SK-N-MC (cell line): ENCODE data around the gene TMEM221.

Experiments
- DNase-seq: peaks from one replicate; pipeline ENCODE4 v3.0.0-alpha.2; 2011; ENCODE audit warnings: low read depth, low spot score
- H3K27ac ChIP-seq: fragments of 200-600 bp; sonication (generic); 2 replicates; pipeline ENCODE4 v1.5.1; 2016; ENCODE audit warnings: mixed run types
- H3K36me3 ChIP-seq: fragments of 200-600 bp; sonication (generic); 2 replicates; pipeline ENCODE4 v1.6.1; 2017; ENCODE audit warnings: antibody characterized with exemption, low read length, mixed read lengths; ENCODE audit not compliant: insufficient read depth
- H3K4me3 ChIP-seq: fragments of 200-600 bp; sonication (generic); 2 replicates; pipeline ENCODE4 v1.5.1; 2016
- H3K9ac ChIP-seq: fragments of 200-600 bp; sonication (generic); 2 replicates; pipeline ENCODE4 v1.8.0; 2017; ENCODE audit warnings: mixed run types, mixed read lengths; ENCODE audit not compliant: insufficient read length
- H3K9me3 ChIP-seq: fragments of 200-600 bp; sonication (generic); 2 replicates; pipeline ENCODE4 v1.6.1; 2017; ENCODE audit warnings: low read depth, mild to moderate bottlenecking, antibody characterized with exemption, low read length, moderate library complexity, mixed read lengths
- EZH2 ChIP-seq: fragments of 200-600 bp; sonication (generic); IDR thresholded peaks from one replicate; pipeline ENCODE4 v1.6.1; 2017; ENCODE audit warnings: antibody characterized with exemption
- FOXP2 ChIP-seq: optimal IDR thresholded peaks from 2 replicates; pipeline ENCODE3; 2011; ENCODE audit warnings: mild to moderate bottlenecking, moderate library complexity; ENCODE audit not compliant: insufficient read depth; ENCODE audit errors: extremely low read length, control extremely low read depth
- POLR2AphosphoS5 ChIP-seq: IDR thresholded peaks from 2 replicates; pipeline ENCODE4 v1.6.1; 2012; ENCODE audit warnings: mild to moderate bottlenecking, low read depth, low read length, borderline replicate concordance

TMEM221 gene

DNA sequence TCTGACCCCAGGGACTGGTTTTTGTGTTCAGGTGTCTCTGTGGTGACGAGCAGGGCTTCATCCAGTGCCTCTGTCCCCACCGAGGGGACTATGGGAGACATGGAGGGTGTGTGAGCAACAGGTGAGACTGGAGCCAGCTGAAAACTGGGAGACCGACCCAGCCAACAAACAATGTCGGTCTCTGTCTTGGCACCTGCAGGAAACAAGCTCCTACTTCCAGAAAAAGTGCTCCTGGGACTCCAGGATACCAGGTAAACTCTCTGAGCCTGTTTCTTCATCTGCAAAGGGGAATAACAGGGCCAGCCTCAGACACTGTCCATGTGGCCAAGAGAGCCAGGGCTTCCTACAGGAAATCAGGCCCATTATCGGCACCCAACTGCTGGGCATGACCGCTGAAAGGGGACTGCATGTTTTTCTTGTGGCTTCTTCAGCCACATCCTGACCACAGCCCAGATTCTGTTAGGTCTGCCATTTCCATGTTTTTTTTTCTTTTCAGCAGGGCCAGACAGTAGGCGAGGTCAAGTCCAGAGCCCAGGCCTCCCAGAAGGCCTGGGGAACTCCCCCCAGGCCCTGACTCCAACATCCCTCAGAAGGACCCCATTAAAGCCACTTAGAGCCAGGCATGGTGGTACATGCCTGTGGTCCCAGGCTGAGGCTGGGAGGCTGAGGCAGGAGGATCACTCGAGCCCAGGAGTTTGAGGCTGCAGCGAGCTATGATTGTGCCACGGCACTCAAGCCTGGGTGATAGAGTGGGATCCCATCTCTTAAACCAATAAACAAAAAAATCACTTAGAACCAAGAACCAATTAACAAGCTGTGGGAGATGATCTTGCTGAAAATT is 42.2 kb downstream of the TMEM221 start:
- no peaks in the 10 kb centered on the region for H3K9me3 ChIP-seq
- no peak for DNase-seq
- no peak overlapping the region for H3K9ac ChIP-seq
- no peak overlapping the region for H3K4me3 ChIP-seq
- no peak for TF ChIP-seq POLR2AphosphoS5
- no peaks in the 10 kb centered on the region for H3K36me3 ChIP-seq
- peak overlapping the region; percentile 25; the same call in 1 of the 2 replicates for H3K27ac ChIP-seq

DNA sequence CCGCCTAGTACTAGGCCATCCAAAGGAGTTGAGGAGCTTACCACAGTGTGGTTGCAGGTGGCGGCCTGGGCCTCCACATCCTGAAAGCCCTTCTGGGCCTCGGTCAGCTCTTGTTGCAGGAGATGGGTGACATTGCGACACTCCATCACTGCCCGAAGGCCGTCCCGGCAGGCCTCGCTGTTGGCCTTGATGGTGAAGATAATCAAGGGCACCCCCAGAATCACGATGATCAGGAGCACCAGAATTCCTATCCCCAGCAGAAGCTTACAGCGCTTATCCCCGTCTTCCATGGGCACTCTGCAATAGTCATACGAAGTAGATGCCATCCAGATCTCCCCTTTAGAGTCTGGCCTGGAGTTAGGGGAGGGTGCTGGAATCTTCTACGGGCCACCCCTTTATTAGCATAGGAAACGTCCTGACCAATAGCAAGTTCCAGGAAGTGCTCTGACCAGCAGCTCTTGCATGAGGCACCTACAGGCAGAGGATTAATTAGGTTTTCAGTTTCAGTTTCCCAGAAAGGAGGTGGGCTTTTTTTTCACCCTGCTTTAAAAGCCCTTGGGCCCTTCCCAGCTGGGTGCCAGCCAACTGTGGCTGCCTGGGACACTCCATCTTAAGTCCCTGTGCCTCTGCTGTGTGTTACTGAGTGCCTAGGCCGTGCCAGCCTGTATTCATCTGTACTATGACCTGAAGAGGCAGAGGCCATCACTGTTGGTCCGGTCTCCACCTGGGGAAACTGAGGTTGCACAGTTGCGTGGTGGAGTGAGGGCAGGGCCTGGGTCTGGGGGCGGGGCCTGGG is 43.0 kb downstream of the TMEM221 start, which contains the start of gene BST2:
TSS of gene BST2 (minus strand) at position 381 of the 796 bp plus-strand sequence. CDS start at position 326, 55 bp downstream.
- TF ChIP-seq POLR2AphosphoS5 (no peak), EZH2 (no peak), FOXP2 (no peak)
- Histone ChIP-seq H3K36me3 (no peaks in the 10 kb centered on the region), H3K4me3 (no peak within 1 kb of the TSS; the same call in 1 of the 2 replicates), H3K27ac (peak within 1 kb of the TSS; percentile 25; the same call in 1 of the 2 replicates), H3K9ac (no peak within 1 kb of the TSS), H3K9me3 (no peaks in the 10 kb centered on the region)
- no peak for DNase-seq

DNA sequence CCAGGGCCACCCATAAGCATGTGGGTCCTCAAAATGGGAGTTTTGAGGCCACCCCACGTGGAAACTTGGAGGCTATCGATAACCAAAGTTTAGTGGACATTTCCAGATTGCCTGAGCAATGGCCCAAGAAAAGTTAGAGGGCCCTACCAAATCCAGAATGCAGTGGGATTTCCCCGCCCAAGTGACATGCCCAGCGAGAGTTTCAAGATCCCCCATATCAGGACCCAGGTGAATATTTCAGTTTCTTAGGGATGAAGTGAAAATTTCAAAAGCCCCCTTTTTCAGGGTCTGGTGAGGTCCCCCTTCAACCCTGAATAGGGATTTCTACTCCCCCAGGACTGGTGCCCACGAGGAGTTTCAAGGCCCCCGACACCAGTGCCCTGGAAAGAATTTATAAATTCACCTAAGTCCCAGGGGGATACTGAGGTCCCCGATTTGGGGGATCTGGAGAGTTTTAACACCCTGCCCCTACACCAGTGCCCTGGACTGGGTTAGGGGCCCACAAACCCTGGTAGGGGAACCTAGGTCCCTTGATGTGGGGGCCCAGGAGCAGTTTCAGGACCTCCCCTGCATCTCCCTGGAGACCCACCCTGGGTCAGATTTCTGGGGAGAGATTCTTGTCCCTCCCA is 43.7 kb downstream of the TMEM221 start:
- Histone ChIP-seq H3K9me3 (no peaks in the 10 kb centered on the region), H3K27ac (0 out of 2 replicates have a peak overlapping the region, but pooled peaks have one; percentile 25), H3K36me3 (no peaks in the 10 kb centered on the region), H3K4me3 (no peak overlapping the region), H3K9ac (no peak overlapping the region)
- DNase-seq, result no peak
- TF ChIP-seq FOXP2 (no peak), EZH2 (no peak), POLR2AphosphoS5 (no peak)

DNA sequence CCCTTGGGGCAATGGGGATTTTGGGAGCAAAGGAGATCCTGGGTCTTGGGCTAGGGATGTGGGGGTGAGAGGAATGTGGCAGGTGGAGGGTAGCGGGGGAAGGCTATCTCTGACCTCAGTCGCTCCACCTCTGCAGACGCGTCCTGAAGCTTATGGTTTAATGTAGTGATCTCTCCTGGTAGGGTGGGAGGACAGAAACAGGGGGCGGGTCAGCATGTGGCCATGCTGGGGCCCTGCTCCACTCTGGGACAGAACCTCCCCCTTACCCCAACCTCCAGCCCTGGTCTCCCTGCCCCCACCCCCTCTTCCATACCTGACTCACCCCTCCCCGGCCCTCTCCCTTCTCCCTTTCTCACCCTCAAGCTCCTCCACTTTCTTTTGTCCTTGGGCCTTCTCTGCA is 44.5 kb downstream of the TMEM221 start:
- Histone ChIP-seq H3K36me3 (no peaks in the 10 kb centered on the region), H3K27ac (no peak overlapping the region), H3K9ac (no peak overlapping the region), H3K9me3 (no peaks in the 10 kb centered on the region), H3K4me3 (no peak overlapping the region)
- DNase-seq, result no peak
- TF ChIP-seq FOXP2 (no peak), POLR2AphosphoS5 (no peak), EZH2 (no peak)

DNA sequence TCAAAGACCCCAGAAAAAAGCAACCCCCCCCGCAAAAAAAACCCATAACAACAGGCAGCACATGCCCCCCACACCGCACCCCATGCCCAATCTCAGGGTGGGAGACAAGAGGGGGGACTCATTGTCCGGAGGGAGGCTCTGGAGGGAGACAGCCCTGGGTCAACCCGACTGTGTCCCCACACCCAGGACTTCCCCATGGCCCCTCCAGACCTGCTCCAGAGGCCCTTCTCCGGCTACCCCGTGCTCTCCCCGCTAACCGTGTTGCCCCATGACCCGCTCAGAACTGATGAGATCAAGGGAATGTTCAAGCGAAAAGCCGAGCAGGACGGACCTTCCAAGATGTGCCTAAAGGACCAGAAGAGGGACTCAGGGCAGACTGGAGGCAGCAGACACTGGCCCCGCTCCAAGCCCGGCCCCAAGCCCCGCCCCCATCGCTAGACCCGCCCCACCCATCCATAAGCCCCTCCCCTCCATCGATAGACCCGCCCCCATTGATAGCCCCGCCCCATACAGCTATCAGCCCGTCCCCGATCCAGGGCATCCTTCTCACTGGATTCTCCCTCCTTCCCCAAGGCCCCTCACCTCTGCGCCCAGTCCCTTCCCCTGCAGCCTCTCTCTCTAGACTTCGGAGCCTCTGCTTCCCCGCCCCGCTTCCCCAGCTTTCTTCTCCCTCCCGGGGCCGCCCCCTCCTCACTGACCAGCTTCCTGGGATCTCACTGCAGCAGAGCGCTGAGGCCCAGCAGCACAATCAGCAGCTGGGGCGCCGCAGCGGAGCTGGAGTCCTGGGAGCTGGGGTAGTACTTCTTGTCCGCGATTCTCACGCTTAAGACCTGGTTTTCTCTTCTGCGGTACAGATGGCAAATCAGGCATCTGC is 45.2 kb downstream of the TMEM221 start:
- DNase-seq, result no peak
- no peaks in the 10 kb centered on the region for H3K9me3 ChIP-seq
- TF ChIP-seq FOXP2 (no peak), POLR2AphosphoS5 (no peak), EZH2 (no peak)
- no peaks in the 10 kb centered on the region for H3K36me3 ChIP-seq
- no peak overlapping the region for H3K4me3 ChIP-seq
- no peak overlapping the region for H3K27ac ChIP-seq
- no peak overlapping the region for H3K9ac ChIP-seq

DNA sequence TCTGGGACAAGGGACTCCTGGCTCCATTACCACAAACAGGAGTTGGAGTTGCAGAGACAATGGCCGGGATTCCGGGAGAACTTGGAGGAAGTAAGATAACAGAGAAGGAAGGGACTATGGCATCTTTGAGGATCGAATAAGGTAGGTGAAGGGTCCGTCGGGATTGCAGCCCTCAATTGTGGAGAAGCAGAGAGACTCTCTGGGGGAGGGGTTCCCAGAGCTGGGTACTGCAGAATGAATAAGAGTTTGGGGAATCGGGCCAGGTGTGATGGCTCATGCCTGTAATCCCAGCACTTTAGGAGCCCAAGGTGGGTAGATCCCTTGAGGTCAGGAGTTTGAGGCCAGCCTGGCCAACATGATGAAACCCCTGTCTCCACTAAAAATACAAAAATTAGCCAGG is 46.8 kb downstream of the TMEM221 start:
- no peak overlapping the region for H3K4me3 ChIP-seq
- no peaks in the 10 kb centered on the region for H3K9me3 ChIP-seq
- no peak overlapping the region for H3K27ac ChIP-seq
- no peaks in the 10 kb centered on the region for H3K36me3 ChIP-seq
- DNase-seq, result no peak
- TF ChIP-seq EZH2 (no peak), FOXP2 (no peak), POLR2AphosphoS5 (no peak)
- no peak overlapping the region for H3K9ac ChIP-seq

DNA sequence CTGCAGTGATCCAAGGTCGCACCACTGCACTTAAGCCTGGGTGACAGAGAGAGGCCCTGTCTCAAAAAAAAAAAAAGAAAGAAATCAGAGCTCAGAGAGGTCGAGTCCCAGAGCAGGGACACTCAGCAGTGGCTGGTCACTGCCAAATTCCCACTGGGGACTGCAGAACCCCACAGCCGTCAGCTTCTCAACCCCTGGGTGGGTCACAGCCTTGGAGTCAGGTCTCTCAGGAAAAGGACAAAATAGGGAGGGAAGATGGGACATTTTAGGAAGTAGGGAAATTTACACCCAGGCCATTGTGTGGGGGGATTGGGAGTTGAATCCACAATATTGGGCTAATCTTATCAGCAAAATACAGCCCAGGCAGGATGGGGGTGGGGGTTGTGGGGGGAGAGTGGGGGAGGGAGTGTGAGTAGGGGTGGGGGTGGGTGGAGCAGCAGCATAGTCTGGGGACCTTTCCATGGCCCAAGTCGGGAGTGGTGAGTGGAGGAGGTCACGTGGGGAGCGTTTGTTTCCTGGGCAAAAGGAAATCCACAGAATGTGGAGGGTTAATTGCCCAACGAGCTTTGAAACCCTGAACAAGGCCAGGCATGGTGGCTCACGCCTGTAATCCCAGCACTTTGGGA is 49.5 kb downstream of the TMEM221 start:
- H3K36me3 ChIP-seq, result no peaks in the 10 kb centered on the region
- DNase-seq, result no peak
- no peak overlapping the region for H3K27ac ChIP-seq
- H3K4me3 ChIP-seq, result no peak overlapping the region
- no peak for TF ChIP-seq EZH2
- no peak for TF ChIP-seq FOXP2
- no peak for TF ChIP-seq POLR2AphosphoS5
- no peaks in the 10 kb centered on the region for H3K9me3 ChIP-seq
- H3K9ac ChIP-seq, result no peak overlapping the region

DNA sequence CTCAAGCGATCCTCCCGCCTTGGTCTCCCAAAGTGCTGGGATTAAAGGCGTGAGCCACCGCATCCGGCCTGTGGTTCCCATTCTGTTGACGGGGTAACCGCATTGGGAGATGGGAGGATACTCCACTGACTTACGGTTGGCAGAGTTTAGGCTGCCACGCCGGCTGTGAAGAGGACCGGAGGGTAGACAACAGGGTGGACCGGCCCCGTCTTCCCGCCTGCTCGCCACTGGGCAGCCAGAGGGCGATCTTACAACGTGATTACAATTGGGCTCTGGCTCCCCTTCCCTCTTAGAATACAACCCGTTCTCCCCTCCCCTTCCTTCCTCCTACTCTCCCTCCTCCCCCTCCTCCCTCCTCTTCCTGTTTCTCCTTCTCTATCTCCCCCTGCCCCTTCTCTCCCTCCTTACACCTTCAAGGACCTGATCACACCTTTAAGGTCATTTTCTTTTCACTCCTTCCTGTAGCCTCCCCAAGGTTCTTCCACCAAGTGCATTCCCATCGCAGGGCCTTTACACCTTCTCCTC is 53.5 kb downstream of the TMEM221 start:
- Histone ChIP-seq H3K9me3 (no peaks in the 10 kb centered on the region), H3K27ac (no peak overlapping the region), H3K4me3 (no peak overlapping the region), H3K36me3 (no peaks in the 10 kb centered on the region), H3K9ac (no peak overlapping the region)
- DNase-seq, result no peak
- no peak for TF ChIP-seq EZH2
- TF ChIP-seq FOXP2, result no peak
- TF ChIP-seq POLR2AphosphoS5, result no peak
